HK-2 (cell line): ENCODE results near the gene PILRB.

ENCODE experiments used
- DNase-seq: peaks from one replicate; pipeline ENCODE4 v3.0.0-alpha.2; 2018; ENCODE audit not compliant: unreplicated experiment

PILRB gene

GRCh38 chr7:100407285-100408180, 49.6 kb downstream of the PILRB start:
- DNase-seq, result no peak

GRCh38 chr7:100411101-100411500, 53.2 kb downstream of the PILRB start:
- no peak for DNase-seq

DNA sequence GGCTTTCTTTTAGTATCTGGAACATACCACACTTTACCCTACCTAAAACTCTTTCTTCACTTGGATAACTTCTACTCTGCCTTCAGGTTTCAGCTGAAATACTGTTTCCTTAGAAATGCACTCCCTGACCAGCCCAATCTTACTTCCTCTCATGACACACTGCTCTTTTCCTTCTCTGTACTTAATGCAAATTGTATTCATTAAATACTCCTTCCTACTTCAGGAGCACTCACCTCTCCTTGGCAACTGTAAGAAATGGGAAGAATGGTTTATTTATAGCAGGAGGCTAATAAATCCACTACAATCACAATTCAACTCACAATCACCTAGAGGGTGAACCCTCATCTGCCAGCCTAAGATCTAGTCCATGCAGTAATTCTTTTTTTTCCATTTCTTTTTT, 55.4 kb downstream of the PILRB start:
- no peak for DNase-seq

DNA sequence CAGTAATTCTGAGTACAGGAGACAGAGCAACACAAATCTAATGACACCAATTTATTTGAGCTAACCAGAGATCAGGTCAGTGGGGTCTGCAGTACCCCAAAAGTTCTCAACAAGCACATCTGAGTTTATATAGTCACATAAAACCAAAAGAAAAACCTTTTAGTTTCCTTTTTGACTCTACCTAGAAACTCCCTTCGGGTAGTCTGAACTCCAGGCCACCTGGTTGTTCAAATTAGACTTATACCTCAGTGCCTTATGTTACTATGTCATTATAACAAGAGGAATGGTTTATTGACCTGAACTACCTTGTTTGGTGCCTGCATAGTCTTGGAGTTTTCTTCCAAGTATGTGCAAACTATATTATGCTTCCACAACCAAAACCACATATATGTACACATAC, 56.0 kb downstream of the PILRB start:
- no peak for DNase-seq

- DNase-seq, result no peak
Measured at GRCh38 chr7:100415448-100415847, 57.5 kb downstream of the PILRB start.
